ENCODE results near the gene DPAGT1. TPM values are rescaled to one million over a fixed set of nuclear protein-coding genes. Genes with fewer than 3 reads are reported as not detected.

The DPAGT1 gene
- total and polyA plus RNA-seq, 2 donors (not counting 3 experiments of a cell fraction or from before 2014, with no cell fraction given): 62.0 to 203 TPM

GRCh38 chr11:119117004-119117706 is 15.5 kb upstream of the DPAGT1 start:
- H3K9me3 ChIP-seq (replicated peaks; ENCODE audit: control insufficient read depth, insufficient read depth, low read length): no peaks in the 10 kb centered on the region
- no peak for TF ChIP-seq MYC (IDR thresholded peaks at IDR 0.05; ENCODE audit: low read depth, low read length)
- TF ChIP-seq GATA2 (IDR thresholded peaks at IDR 0.05; ENCODE audit: insufficient read depth, insufficient read length, low read depth, low read length): no peak
- no peak for TF ChIP-seq EZH2 (IDR thresholded peaks at IDR 0.05; ENCODE audit: borderline replicate concordance, low read depth, low read length, severe bottlenecking)
- no peak for TF ChIP-seq POLR2A (IDR thresholded peaks at IDR 0.05; ENCODE audit: low read depth, low read length)
- no peak for TF ChIP-seq MAX (IDR thresholded peaks at IDR 0.05; ENCODE audit: insufficient read depth, insufficient read length)
- no peak for TF ChIP-seq POLR2AphosphoS5 (IDR thresholded peaks at IDR 0.05; ENCODE audit: insufficient read depth, low read depth, low read length)
- no peak for TF ChIP-seq FOS (IDR thresholded peaks at IDR 0.05; ENCODE audit: borderline replicate concordance, insufficient read depth, low read length)
- no peak for TF ChIP-seq CTCF (IDR thresholded peaks at IDR 0.05; ENCODE audit: extremely low read depth in 1 of 2, insufficient read depth in 1 of 2, low read depth in 1 of 2, low read length in 2 of 2)
- no peak for TF ChIP-seq JUN (IDR thresholded peaks at IDR 0.05; ENCODE audit: borderline replicate concordance, insufficient read depth, insufficient read length, low read depth)
- no TSS peak for BruUV-seq (replicated peaks)

More at GRCh38 chr11:119117004-119117706, 15.5 kb upstream of the DPAGT1 start:
- DNase-seq (ENCODE audit: low read depth, low spot score) (no peak), FAIRE-seq (no peak)
- CTCF ChIA-PET: interaction anchor here (1.2 to 2.2 kb wide), 3 partner anchors 10 to 15 kb away, joined by 3 to 9 read pairs (median 5); partner anchors contain the start of genes C2CD2L and DPAGT1
- Histone ChIP-seq H3K27me3 (ENCODE audit: control insufficient read depth in 2 of 2, insufficient read depth in 2 of 2, low read length in 2 of 2) (no peaks in the 10 kb centered on the region), H3K4me3 (replicated peaks in 1 of 3; ENCODE audit: insufficient read depth in 1 of 3, low read depth in 1 of 3, low read length in 3 of 3) (no peak overlapping the region), H3K9ac (replicated peaks; ENCODE audit: extremely low read depth, insufficient read depth, low read length) (no peak overlapping the region), H3K4me2 (ENCODE audit: insufficient read depth, low read length) (no peak overlapping the region), H3K27ac (ENCODE audit: insufficient read depth, low read depth, low read length) (no peak overlapping the region), H3K9me1 (replicated peaks; ENCODE audit: control insufficient read depth, extremely low read depth, insufficient read depth, low read length) (no peaks in the 10 kb centered on the region), H3K79me2 (ENCODE audit: control insufficient read depth, insufficient read depth, low read length) (peaks cover 5% of the 10 kb centered on the region), H3K36me3 (ENCODE audit: control insufficient read depth in 2 of 2, extremely low read depth in 1 of 2, insufficient read depth in 2 of 2, low read length in 2 of 2) (peaks cover 5 to 16% of the 10 kb centered on the region in 2 experiments), H2AFZ (ENCODE audit: low read depth, low read length) (no peak overlapping the region), H3K4me1 (ENCODE audit: control insufficient read depth, extremely low read depth, insufficient read depth, low read length) (peaks cover 11% of the 10 kb centered on the region), H4K20me1 (replicated peaks; ENCODE audit: control insufficient read depth, extremely low read depth, insufficient read depth, low read length) (no peaks in the 10 kb centered on the region)
- intact Hi-C loops (cut with micrococcal nuclease) (no loop called here), dilution Hi-C loops (cut with MboI; ENCODE audit: extremely low pct_ligation_motif_present, low sequenced_read_pairs) (no loop called here)
- POLR2A ChIA-PET: no interaction called here
